CD4-positive, alpha-beta T cell treated with Interleukin-17A for 1 hour (primary cell): ENCODE results near the gene PLEKHH2.

Source experiments
- DNase-seq: peaks from one replicate; pipeline ENCODE4 v3.0.0-alpha.2; 2020

Gene PLEKHH2

DNA sequence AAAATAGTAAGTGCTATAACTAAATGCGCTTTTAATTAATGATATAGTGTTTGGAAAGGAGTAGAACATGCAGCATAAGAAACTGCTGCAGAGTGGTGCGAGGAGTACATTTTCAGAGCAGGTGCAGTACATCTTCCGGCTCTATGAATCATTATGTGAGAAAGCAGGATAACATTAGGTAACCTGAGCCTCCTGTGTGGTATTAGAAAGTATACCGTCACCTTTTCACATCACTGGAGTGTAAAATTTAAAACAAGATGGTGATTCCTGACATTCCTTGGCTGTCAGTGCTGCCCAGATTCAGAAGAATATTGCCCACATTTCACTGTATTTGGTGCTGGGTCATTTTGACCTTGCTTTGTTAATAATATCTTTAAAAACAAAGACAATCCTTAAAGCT, 128.9 kb downstream of the PLEKHH2 start:
- no peak for DNase-seq

GRCh38 chr2:43773876-43774613, 137.0 kb downstream of the PLEKHH2 start, which contains the start of gene DYNC2LI1:
Gene DYNC2LI1 (plus strand): TSS chr2:43774039. CDS start chr2:43774139, 100 bp downstream.
- peak; percentile 82 for DNase-seq

- DNase-seq: no peak
These were observed 137.6 kb downstream of the PLEKHH2 start for GRCh38 chr2:43774617-43775016.

- DNase-seq: no peak
These were observed 139.3 kb downstream of the PLEKHH2 start for GRCh38 chr2:43776324-43776723.

DNA sequence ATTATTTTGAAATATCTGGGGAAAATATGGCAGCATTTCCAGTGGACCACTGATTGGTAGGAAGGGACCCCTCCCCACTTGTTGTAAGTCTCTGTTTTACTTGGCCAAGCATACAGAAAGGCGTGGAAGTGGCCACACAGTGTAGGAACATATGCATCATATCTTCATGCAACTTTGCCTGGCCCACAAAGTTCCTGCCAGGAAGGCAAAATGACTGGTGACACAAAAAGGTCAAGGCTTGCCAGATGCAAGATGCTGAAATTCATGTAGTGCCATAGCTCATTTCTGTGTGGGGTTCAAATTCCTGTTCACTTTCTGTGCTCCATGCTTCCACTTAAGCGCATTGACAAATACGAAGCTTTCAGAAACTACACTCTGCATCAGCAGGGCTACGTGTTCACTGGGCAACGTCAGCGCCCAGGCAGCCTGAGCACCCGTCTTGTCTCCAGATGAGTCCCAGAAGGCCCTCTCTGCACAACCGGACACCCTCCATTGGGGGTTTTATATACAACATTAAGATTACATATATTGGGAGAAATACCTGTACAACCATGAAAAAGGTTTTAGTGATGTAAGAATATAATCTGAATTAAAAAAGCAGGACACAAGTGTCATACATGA, 140.4 kb downstream of the PLEKHH2 start:
- no peak for DNase-seq

DNA sequence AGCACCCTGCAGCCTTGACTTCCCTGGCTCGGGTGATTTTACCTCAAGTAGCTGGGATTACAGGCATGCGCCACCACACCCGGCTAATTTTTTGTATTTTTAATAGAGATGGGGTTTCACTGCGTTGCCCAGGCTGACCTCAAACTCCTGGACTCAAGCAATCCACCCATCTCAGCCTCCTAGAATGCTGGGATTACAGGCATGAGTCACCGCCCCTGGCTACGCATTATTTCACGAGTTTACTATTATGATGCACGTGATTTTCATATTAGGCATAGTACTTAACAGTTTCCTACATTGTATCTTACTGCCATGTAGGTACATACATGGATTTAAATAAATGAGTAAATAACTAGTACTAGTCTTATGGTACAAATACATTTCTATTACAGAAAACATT, 141.2 kb downstream of the PLEKHH2 start:
- no peak for DNase-seq

DNA sequence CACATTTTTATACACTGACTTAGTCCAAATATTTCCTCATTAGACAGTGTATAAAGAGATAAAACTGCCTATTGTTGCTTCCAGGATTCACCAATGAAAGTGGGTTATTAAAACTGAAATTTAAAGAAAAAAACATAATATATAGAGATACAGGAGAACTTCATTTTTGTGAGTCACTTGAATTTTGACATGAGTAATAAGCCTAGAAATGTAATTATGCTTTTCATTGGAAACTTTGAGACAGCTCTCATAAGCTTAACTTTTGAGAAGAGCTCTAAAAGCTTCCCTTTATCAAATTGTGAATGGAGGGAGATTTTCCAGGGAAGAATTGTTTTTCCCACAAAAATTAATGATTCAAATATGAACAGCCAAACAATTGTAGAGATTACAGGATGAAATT, 150.8 kb downstream of the PLEKHH2 start:
- DNase-seq: no peak

DNA sequence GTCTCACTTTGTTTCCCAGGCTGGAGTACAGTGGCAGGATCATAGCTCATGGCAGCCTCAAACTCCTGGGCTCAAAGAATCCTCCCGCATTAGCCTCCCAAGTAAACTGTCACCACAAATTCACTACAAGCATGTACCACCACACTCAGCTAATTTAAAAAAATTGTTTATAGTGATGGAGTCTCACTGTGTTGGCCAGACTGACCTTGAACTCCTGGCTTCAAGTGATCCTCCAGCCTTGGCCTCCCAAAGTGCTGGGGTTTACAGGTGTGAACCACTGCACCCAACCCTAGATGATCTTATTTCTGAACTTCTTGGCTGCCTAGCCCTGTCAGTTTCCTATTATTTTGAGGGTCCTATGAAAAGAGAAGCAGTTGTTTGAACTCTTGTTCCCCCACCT, 151.6 kb downstream of the PLEKHH2 start:
- DNase-seq: no peak

DNA sequence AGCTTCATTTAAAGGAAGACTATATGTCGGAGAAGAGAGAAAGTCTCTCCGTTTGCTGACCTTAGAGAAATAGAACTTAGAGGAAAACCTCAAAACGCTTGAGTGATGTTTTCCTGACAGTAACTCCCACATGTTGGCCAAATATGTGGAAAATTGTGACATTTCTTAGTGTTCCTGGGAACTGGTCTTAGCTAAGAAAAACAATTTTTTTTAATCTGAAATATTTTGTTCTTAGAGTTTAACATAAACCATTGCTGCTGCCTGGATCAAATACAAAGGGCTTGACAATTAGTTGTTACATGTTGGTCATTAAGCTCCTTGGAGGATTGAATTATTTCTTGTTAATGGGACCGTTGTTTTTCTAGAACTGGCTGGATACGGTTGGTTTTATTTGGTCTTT, 153.1 kb downstream of the PLEKHH2 start:
- DNase-seq: no peak

- no peak for DNase-seq
These were observed 154.1 kb downstream of the PLEKHH2 start for GRCh38 chr2:43791035-43791765.

DNA sequence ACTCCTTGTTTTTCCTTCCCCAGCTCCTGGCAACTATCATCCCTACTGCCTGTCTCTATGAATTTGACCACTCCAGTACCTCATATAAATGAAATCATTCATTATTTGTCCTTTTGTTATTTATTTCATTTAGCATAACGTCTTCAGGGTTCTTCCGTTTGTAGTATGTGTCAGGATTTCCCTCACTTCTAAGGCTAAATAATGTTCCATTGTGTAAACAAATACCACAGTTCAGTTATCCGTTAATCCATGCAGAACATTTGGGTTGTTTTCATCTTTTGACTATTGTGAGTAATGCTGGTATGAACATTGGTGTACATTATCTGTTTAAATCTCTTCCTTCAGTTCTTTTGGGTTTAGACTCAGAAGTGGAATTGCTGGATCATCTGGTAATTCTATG, 155.6 kb downstream of the PLEKHH2 start:
- DNase-seq: no peak

DNA sequence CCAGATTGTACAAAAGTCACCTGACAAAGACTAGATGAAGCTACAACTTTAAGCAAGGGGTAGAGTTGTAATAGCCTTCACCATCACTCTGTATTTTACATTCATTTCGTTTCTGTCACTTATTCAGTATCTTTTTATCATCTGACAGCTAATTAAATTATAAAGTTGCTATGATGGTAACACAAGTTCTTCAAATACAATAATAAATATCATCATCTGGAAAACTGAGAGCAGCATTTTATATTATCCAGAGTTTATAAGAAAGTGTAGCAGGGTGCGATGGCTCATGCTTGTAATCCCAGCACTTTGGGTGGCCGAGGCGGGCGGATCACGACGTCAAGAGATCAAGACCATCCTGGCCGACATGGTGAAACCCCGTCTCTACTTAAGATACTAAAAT, 157.9 kb downstream of the PLEKHH2 start:
- DNase-seq: no peak

DNA sequence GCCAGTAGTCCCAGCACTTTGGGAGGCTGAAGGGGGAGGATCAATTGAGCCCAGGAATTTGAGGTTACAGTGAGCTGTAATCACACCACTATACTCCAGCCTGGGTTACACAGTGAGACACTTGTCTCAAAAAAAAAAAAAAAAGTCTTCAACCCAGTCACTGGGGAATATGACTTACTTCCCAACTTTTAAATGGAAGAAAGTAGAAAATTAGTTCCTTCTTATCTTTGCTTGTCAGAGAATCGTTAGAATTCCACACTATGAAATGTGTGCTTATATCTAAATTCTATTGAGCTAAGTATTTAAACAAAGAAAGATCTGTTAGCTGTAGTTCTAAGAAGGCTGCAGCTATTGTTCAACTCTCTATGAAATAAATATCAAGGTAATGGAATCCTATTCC, 159.1 kb downstream of the PLEKHH2 start:
- no peak for DNase-seq

GRCh38 chr2:43798300-43798699, 161.2 kb downstream of the PLEKHH2 start:
- DNase-seq: no peak

- DNase-seq: no peak
These were observed 163.8 kb downstream of the PLEKHH2 start for GRCh38 chr2:43800894-43801293.

DNA sequence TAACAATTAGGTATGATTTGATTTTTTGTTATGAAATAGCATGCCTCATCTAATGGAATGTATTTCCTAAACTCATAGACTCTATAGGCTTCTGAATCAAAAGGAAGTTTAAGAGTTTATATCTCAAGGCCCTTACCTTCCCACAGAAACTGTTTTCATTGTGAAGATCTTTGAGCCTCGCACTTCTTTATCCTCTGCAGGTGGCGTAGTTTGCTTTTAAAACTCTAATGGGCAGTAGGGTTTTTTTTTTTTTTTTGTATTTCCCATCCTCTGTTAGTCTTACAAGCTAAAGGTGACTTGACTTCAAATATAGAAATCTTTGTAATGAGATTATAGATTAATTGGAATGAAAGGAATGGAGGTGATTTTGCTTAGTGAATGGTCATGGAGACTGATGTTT, 165.1 kb downstream of the PLEKHH2 start:
- no peak for DNase-seq

DNA sequence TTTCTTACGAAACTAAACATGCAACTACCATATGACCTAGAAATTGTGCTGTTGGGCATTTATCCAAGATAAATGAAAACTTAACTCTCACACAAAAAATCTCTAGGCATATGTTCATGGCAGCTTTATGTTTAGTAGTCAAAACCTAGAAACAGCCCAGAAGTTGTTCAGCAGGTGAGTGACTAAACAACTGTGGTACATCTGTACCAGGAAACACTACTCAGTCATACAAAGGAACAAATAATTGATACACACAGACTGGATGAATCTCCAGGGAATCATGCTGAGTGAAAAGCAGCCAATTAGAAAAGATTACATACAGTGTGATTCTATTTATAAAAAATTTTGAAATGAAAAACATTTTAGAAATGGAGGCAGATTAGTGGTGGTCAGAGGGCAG, 166.1 kb downstream of the PLEKHH2 start:
- no peak for DNase-seq

GRCh38 chr2:43806719-43807031, 169.6 kb downstream of the PLEKHH2 start:
- DNase-seq: no peak

DNA sequence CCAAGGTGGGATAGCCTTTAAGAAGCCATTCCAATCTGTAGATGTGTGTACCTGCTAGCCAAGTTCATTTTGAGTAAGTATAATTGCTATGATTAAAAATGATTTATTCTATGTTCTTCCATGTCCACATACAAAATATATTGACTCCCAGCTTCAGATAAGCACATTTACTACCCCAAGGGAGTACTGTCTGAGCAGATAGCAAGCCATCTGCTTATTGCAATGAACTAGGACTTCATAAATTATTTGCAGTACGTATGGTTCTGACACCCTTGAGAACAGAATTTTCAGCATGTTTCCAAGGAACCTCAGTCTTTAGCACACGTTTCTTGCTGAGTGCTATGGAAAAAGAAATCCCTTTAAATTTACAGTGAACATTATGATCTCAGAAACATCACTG, 173.4 kb downstream of the PLEKHH2 start:
- DNase-seq: no peak

- no peak for DNase-seq
These were observed 173.8 kb downstream of the PLEKHH2 start for GRCh38 chr2:43810888-43811287.

DNA sequence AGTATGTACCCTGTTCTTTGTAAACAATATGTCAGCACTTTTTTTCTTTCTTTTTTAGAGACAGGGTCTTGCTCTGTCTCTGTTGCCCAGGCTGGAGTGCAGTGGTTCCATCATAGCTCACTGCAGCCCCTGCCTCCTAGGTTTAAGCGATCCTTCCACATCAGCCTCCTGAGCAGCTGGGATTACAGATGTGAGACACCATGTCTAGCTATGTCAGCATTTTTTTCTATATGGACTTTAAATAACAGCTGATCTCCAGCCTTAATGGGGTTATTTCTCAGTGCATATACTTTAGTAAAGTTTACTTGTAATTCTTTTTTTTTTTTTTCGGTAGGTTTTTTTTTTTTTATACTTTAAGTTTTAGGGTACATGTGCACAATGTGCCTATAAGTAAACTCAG, 174.9 kb downstream of the PLEKHH2 start:
- no peak for DNase-seq

DNA sequence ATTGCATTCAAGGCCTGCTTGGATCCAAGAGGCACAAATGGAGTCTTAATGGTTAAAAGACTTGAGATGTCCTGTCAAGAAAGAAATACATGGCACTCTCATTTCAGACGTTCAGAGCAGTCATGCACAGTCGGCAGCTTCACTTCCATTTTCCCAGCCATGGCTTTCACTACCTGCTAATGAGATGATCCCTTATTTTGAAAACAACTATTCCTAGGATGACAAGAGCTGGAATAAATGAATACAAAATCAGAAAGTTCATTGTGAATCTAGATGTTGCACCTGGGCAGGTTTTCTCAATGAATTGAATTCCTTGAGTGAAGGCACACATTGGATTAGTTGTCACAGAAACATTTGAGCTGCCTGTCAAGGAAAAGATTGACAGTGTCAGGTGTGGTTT, 175.9 kb downstream of the PLEKHH2 start:
- no peak for DNase-seq

GRCh38 chr2:43814711-43815110, 177.7 kb downstream of the PLEKHH2 start:
- DNase-seq: no peak
